HG03196 (cell line): ENCODE results near the gene CPTP.

Experiments
- ATAC-seq: cut with Tn5 transposase; IDR thresholded peaks from one replicate; pipeline ENCODE4 v1.9.1; 2021; ENCODE audit not compliant: unreplicated experiment

CPTP gene

DNA sequence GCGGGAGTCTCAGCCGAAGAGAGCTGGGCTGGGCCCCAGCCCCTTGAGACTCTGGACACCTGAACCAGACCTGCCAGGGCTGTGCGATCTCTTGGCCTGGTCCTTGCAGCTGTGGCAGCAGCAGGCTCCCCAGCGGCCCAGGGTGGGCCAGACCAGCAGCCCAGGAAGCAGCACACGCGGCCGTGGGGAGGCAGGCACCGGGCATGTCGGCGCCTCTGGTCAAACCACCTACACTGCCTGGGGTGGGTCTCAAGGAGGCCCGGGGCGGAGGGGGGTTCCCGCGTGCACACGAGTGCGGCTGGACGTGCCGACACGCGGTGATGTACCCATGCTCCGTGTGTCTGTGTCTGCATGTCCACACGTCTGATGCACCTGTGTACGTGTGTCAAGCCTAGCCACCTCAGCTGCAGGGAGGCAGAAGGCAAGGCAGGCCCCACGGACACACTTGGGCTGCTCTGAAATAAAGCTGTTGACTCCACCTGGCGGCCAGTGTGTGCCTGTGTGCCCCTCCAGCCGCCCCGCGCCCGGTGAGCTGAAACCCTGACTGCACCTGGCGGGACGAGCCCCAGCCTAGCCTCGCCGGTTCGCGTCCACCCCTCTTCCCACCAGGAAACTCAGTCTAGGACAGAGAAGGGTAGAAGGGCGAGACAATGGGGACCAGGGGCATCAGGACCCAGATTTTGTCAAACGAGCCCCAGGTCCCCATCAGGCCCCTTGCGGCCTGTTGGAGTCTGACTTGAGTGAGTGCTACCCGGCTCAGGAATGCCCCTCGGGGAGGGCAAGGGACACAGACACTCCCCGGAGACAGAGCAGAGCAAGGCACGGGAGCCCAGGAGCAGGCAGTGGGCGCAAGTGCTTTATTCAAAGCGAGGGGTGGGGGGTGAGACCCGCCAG lies 32.8 kb upstream of the CPTP start:
- ATAC-seq = no peak

DNA sequence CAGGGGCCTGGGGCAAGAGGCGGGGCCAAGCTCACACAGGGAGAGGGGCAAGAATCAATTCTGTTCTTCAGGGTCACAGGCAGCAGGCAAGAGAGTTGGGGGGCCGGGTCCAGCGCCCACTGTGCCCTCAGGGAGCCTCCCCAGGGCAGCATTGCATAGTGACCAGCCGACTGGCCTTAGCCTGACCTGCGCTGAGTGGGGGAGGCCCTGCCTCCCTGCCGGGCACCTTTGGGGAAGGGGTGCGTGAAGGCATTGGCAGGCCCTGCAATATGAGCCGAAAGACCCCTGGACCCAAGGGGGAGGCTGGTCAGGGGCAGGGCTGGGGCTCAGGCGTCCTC lies 32.2 kb upstream of the CPTP start:
- ATAC-seq = no peak

- ATAC-seq = no peak
Measured at GRCh38 chr1:1292851-1293250, 31.8 kb upstream of the CPTP start.

GRCh38 chr1:1293263-1294249 lies 31.0 kb upstream of the CPTP start:
- ATAC-seq = no peak

GRCh38 chr1:1294250-1294890 lies 30.2 kb upstream of the CPTP start:
- no peak for ATAC-seq

GRCh38 chr1:1295154-1295923 lies 29.3 kb upstream of the CPTP start:
- no peak for ATAC-seq

DNA sequence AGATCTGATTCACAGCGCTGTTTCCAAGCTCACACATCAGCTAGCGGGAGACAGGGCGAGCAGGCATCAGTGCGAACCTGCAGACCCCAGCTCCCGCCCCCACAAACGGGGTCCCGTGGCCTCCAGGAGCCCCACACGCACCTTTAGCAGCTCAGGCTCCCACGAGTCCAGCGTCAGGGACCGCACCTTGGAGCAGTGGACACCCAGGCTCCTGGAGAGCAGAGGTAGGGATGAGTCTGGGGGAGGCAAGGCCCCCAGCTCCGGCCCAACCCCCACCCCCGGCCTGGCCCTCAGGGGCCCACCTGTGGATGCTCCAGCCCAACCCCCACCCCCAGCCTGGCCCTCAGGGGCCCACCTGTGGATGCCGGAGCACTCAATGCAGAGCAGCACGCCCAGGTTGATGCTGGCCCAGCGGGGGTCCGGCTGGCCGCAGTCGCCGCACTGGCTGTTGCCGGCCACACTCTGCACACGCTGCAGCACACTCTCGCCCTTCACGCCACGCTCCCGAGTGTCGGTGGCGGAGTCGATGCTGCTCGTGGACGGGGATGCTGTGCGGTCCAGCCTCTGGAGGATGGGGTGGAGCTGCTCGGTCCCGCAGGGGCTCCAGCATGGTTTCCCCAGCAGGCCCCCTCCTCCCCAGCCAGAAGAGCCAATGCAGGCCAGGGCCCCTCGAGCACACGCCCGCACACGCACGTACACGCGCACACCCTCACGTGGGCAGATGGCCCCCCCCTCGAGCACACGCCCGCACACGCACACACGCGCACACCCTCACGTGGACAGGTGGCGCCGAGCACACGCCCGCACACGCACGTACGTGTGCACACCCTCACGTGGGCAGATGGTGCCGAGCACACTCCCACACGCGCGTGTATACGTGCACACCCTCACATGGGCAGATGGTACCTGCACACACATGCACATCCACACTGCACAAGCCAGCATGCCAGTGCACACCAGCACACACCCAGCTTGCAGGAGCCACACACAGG lies 28.2 kb upstream of the CPTP start:
- no peak for ATAC-seq

- ATAC-seq = no peak
Measured at GRCh38 chr1:1297802-1298424, 26.7 kb upstream of the CPTP start.

- ATAC-seq = no peak
Measured at GRCh38 chr1:1298861-1299685, 25.5 kb upstream of the CPTP start.

GRCh38 chr1:1299686-1300351 lies 24.8 kb upstream of the CPTP start:
- ATAC-seq = no peak

DNA sequence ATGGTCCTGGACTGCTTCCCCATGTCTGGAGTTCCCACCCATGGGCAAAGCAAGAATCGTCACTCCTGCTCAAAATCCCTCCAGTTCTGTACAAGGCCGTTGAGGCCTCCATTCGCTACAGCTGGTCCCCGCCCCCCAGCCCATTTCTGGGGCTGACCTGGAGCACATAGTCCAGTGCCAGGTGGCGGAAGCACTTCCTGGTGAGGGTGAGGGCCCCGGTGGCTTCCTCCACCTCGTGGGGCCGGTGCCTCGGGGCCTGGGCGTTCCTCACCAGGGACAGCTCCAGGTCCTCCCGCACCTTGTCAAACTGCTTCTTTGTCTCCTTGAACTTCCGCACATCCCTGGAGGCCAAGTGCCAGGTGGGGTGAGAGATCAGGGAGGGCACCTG lies 24.3 kb upstream of the CPTP start:
- no peak for ATAC-seq

- ATAC-seq = no peak
Measured at GRCh38 chr1:1302006-1302430, 22.6 kb upstream of the CPTP start.

DNA sequence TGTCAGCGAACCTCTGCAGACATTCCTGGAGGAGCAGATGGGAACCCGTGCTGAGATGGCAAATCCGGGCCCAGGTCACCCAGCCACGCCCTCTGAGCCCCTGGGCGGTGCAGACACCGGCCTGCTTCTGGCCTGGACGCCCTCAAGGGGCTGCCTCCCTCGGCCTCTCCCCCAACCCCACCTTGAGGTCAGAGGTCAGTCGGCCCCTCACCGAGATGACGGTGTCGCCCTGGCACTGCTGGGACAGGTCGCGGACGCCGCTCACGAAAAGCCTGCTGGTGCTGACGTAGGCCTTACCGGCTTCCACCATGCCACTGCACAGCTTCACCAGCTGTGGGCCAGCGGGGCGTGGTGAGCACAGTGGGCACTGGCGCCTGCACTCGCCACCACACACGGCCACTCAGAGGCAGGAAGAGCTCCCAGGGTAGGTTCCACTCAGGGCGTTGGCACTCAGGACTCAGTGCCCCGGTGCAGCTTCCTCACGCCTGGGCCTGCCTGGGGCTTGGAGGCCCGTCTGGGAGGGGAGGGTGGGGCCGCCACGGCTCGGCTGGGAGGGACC lies 21.6 kb upstream of the CPTP start:
- ATAC-seq = no peak

DNA sequence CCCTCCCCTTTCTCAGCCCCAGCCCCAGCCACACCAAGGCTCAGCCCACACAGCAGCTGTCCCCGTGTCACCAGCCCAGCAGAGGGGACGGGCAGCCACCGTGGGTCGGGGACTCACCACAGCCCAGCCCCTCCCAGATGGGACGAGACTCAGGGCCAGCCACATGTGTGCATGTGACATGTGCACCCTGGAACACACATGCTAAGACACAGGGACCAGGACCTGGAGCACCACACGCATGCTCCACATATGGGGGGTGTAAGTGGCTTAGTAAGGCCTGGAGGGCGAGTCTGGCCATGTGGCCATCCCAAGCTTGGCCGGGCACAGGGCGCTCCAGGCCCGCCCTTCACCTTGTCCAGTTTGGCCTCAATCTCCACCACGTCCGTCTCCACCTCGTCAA lies 20.9 kb upstream of the CPTP start:
- no peak for ATAC-seq

DNA sequence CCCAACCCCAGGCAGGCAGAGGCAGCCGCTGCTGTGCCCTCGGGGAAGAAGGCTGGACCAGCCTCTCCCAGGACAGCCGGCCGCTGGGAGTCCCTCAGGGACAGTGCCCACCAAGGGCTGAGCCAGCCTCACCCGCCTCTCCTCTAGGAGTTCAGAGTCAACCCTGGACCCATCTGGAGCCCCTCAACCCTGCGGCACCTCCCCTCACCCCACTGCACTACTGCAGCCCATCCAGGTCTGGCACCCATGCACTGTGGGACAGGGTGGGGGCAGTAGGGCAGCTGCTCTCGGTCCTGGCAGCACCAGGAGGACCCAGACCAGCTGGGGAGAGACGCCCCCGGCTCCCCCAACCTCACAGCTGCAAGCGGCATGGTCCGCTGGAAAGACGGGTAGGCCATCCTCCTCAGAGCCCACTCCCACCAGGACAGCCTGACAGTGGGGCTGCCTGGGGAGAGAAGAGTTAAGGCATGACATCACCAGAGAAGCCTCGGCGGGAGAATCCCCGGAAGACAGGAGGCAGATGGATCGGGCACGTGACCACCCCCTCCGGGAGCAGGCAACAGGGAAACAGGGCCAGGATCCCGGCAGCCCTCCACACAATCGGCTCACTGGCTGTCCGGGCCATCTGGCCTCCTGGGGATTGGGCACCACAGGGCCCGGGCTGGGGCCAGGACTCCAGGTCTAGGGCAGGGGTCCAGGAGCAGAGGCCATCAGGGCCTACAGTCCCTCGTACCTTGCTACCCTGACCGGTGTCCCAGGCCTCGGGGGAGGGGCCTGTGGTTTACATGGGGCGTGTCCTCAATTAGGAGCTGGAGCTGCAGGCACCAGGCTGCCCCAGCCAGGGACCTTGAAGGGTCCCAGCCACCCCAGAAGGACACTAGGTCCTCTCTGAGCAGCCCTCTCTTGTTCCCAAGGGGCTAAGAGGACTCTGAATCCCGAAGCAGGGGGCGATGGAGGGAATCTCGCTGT lies 20.0 kb upstream of the CPTP start:
- no peak for ATAC-seq
